ENCODE data around the gene ARHGAP8.
"Not testable (repeated sequence)": the region's sequence is repeated elsewhere in the genome, so short reads cannot be mapped to it uniquely, and the experiment has no call there.

ARHGAP8 gene

GRCh38 chr22:44740307-44740706 is 12.1 kb upstream of the ARHGAP8 start:
- DNase-seq = no peak

DNA sequence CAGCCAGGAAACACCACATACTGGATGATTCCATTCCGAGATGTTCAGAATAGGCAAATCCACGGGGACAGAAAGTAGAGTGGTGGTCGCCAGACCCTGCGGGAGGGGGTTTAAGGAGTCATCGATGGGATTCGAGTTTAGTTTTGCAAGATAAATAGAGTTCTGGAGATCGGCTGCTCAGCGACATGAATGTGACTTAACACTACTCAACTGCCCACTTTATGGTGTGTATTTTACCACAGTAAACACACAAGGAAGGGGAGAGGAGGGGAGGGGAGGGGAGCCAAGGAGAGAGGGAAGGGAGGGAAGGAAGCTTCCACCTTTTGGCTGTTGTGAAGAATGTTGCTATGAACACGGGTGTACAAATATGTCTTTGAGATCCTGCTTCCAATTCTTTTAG is 10.4 kb upstream of the ARHGAP8 start:
- no peak for DNase-seq

DNA sequence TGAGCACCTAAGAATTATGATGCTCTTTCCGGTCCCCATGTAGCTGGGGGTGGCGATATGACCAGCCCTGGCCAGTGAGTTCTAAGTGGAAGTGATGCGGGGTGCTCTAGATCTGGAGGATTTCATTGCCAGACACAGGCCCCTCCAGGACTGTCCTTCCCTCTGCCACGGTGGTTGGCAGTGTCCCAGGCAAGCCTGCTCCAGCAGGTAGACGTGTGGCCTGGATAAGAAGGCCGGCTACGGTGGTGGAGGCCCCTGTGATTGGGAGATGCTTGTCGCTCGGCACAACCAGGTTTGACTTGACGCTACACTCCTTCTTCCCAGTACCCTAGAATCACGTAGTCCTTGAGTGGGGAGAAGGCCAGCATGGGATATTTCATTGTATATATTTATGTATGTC is 9.1 kb upstream of the ARHGAP8 start:
- no peak for DNase-seq

- DNase-seq = no peak
Measured at GRCh38 chr22:44743804-44744211, 8.6 kb upstream of the ARHGAP8 start.

DNA sequence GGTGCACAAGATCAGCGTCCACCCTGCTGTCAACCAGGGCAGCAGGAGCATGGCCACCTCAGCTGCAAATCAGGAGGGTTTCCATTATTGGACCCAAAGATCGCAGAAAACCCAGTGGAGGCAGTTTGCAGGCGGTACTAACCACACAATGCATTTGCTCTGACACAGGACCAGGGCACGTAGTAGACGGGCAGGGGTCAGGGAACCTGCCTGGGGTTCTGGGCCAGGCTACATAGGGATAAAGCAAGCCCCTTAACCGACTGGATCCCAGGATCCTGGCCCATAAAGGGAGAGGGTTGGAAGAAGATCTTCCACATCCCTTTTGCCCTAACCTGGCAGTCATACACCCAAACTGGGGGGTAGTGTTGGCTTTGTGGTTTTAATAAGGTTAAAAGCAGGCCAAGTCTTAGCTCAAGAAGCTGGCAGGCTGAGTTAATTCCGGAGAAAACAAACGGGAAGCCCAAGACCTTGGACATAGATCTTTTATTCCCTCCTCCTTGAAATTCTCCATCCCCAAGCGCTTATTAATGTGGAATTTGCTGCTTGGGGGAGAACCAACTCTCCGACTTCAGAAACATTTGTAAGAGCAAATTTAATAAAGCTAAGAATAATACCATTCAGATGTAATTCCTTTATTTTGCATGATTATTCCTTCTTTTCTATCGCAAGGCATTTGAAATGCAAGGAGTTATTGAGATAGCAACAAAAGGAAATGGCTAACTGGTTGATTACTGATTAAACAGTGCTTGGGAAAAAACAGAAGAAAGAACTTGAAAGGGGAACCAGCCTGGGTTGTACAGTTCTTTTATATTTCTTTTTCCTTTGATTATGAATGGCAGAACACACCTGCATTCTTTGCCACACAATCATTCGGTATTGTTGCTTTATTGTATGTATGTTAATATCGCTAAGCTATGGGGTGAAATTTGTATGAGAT is 6.3 kb upstream of the ARHGAP8 start:
- DNase-seq = no peak

- DNase-seq = not testable (repeated sequence)
Measured at GRCh38 chr22:44747784-44748127, 4.6 kb upstream of the ARHGAP8 start.

GRCh38 chr22:44748524-44748923 is 3.9 kb upstream of the ARHGAP8 start:
- DNase-seq = no peak

GRCh38 chr22:44750481-44750880 is 1.9 kb upstream of the ARHGAP8 start:
- no peak for DNase-seq

GRCh38 chr22:44753189-44754042 is 1.0 kb downstream of the ARHGAP8 start:
- peak; percentile 10 for DNase-seq

DNA sequence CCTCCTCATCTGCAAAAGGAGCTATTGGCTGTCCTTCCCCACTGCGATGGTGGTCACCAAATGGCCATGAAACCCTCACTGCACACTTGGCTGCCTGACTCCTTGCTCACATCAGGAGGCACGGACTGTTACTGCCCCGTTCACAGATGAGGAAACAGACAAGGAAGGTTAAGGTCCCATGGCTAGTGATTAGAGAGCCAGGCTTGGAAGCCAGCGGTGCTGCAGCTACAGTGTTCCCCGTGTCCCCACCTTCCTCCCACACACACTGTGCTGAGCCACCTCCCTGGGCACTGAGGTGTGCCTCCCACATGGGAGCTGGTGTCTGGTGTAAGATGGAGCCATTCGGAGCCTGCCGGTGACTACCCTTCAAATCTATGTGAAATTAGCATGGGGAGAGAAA is 2.6 kb downstream of the ARHGAP8 start:
- no peak for DNase-seq

- DNase-seq = no peak
Measured at GRCh38 chr22:44755417-44755816, 3.0 kb downstream of the ARHGAP8 start.

DNA sequence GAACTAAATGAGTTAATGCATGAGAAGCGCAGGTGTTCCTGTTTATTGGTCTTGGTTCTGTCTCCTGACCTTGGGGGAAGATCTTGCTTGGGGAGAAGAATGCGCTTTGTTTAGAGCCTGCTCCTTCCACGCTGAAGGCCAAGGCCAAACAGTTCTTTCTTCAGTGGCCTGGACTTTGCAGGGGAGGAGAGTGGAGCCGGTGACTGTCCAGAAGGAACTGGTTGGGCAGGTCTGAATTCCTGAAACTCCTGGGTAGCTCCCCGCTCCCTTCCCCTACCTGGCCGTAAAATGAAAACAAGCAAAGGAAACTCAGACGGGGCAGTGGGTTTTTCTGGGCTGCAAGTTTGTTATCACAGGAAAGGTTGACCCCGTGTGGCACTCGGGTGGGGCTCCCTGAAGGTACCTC is 3.6 kb downstream of the ARHGAP8 start:
- DNase-seq = no peak

- peak; percentile 16 for DNase-seq
Measured at GRCh38 chr22:44758344-44758973, 6.1 kb downstream of the ARHGAP8 start.

- DNase-seq = no peak
Measured at GRCh38 chr22:44759001-44759400, 6.6 kb downstream of the ARHGAP8 start.

DNA sequence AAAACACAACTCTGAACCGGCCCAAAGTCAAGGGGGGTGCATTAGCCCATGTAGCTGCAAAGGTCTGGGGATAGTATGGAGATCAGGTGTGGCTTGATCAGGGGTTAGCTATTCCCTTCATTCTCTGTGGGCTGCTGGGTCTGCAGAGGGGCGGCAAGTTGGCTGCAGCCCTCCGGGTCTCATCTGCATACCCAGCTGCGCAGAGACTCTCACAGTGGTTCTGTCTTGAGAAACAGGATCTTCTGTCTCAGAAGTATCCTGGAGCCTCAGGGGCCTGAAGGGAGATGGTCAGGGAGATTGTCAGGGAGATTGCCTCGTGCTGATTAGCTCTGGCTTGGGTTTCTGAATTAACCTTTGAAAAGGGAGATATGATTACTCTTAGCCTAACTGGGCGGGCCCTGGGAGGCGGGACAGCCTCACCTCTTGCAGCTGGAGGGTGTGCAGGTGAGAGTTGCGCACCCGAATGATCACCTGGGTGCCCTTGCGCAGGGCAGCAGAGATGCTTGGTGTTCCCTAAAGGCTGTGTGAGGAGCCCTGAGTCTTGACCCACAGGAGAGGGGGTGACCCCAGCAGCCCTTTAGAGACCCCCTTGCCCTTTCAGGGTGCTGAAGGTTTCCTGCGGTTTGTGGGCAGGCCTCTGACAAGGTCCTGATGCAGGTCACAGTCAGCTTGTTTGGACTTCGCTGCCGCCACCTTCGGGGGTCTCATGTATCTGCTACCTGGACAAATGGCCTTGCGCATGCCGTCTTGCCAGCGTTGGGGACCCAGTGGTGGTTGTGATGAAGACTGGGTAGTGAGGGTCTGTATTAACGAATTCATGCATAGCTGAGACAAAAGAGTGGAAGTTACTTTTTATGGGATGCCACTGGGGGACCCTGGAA is 7.3 kb downstream of the ARHGAP8 start:
- DNase-seq = no peak

- no peak for DNase-seq
Measured at GRCh38 chr22:44760476-44760875, 8.1 kb downstream of the ARHGAP8 start.

DNA sequence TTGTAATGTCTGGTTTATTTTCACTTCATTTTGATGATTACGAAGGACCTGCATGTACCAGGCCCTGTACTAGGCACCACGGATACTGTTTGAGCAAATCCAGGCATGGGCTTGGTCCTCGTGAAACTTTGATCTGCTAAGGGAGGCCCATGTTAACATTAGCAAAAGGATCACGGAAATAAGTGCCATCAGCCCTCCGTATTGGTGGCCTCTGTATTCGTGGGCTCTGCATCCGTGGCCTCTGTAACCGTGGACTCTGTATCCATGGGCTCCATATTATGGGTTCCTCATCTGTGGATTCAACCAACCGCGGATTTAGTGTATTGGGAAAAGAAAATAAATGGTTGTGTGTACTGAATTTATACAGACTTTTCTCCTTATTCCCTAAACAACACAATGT is 8.7 kb downstream of the ARHGAP8 start:
- DNase-seq = no peak

- no peak for DNase-seq
Measured at GRCh38 chr22:44764373-44764772, 12.0 kb downstream of the ARHGAP8 start.

DNA sequence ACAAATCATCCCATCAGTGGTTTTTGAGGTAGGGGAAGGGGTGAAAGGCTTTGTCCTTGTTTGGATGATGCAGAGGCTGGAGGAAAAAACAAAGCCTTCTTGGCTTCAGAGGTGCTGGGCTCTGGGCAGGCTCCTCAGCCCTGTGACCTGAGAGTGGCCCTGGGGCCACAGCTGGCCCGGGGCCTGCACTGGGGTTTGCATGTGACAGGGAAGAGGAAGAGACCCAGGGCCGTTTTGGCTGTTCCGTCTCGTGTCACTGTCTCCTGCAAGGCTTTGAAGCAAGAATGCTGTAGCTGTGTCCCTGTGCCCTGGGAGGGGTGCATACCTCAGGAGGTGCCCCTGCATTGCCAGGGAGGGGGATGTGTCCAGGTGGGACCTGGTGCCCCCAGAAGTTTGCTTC is 12.6 kb downstream of the ARHGAP8 start:
- DNase-seq = no peak

GRCh38 chr22:44765571-44766285 is 13.4 kb downstream of the ARHGAP8 start:
- no peak for DNase-seq

DNA sequence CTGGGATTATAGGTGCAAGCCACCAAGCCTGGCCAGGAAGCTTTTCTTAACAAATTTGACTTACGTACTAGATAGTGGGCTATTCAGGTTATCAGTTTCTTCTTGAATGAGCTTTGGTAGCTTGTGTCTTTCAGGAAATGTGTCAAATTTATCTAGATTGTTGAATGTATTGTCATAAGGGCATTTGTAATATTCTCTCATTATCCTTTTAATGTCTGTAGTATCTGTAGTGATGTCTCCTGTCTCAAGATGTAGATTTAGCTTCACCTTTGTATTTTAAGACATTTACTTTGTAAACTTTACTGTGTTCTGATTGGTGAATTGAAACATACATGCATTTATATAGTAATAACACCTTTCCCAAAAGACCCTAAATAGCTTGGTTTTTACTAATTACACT is 20.7 kb downstream of the ARHGAP8 start:
- no peak for DNase-seq

DNA sequence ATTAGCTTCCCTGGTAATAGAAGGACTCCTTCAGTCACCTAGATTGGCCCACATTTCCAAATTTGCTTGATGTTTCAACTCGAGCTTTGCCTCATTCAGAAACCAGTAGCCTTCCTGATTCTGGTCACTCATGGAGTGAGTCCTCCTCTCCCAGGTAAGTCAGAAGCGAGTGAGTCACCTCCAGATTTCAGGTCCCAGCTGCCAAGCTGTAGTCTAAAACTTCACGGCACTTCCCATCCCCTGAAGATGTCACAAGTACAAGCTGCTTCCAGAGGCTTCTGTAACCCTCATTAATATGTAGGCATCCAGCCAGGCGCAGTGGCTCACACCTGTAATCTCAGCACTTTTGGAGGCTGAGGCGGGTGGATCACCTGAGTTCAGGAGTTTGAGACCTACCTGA is 23.5 kb downstream of the ARHGAP8 start:
- no peak for DNase-seq

Measured in NCI-H226 (cell line).